Fibroblast of lung (primary cell): ENCODE results near the gene GPR62. TPM values are rescaled to one million over a fixed set of nuclear protein-coding genes. Genes with fewer than 3 reads are reported as not detected.

Experiments
- DNase-seq, 2 donors: peaks; one replicate each; pipeline versions ENCODE4 v3.0.0 to v3.0.0-alpha.2; 2010; ENCODE audit warnings: low read depth in 2 of 2
- H2AFZ ChIP-seq: 2 replicates; pipeline ENCODE4 v1.5.1; 2012; ENCODE audit warnings: low read length, control low read depth, inconsistent platforms
- H3K27ac ChIP-seq: 2 replicates; pipeline ENCODE4 v1.5.1; 2011; ENCODE audit warnings: low read length, control low read depth; ENCODE audit not compliant: insufficient read depth
- H3K27me3 ChIP-seq: 2 replicates; pipeline ENCODE4 v1.5.1; 2011; ENCODE audit warnings: mild to moderate bottlenecking, low read length; ENCODE audit not compliant: control insufficient read depth, insufficient read depth
- H3K36me3 ChIP-seq: 2 replicates; pipeline ENCODE4 v1.5.1; 2011; ENCODE audit warnings: low read length; ENCODE audit not compliant: control insufficient read depth, insufficient read depth
- H3K4me1 ChIP-seq: 2 replicates; pipeline ENCODE4 v1.5.1; 2011; ENCODE audit warnings: low read length; ENCODE audit not compliant: control insufficient read depth, insufficient read depth; ENCODE audit errors: extremely low read depth
- H3K4me2 ChIP-seq: 2 replicates; pipeline ENCODE4 v1.5.1; 2011; ENCODE audit warnings: low read length, control low read depth; ENCODE audit not compliant: insufficient read depth; ENCODE audit errors: extremely low read depth
- H3K4me3 ChIP-seq, 4 experiments: fragments of 200-600 bp in 1 of 4; sonication (generic) in 1 of 4; replicated peaks in 1 of 4; 2 replicates each; pipeline ENCODE4 v1.5.1; 2011 to 2016; ENCODE audit warnings: low read length in 4 of 4, low read depth in 3 of 4, mild to moderate bottlenecking in 3 of 4, control low read depth in 2 of 4, inconsistent platforms in 1 of 4, mixed read lengths in 1 of 4; ENCODE audit not compliant: insufficient read depth in 1 of 4; ENCODE audit errors: control extremely low read depth in 1 of 4
- H3K79me2 ChIP-seq: 2 replicates; pipeline ENCODE4 v1.5.1; 2012; ENCODE audit warnings: mild to moderate bottlenecking, low read length, inconsistent platforms; ENCODE audit not compliant: control insufficient read depth, insufficient read depth
- H3K9ac ChIP-seq: 2 replicates; pipeline ENCODE4 v1.5.1; 2011; ENCODE audit warnings: mild to moderate bottlenecking, low read length, control low read depth; ENCODE audit not compliant: insufficient read depth
- H3K9me3 ChIP-seq: 2 replicates; pipeline ENCODE4 v1.5.1; 2012; ENCODE audit warnings: low read depth, low read length; ENCODE audit not compliant: control insufficient read depth, insufficient read depth
- H4K20me1 ChIP-seq: 2 replicates; pipeline ENCODE4 v1.5.1; 2011; ENCODE audit warnings: low read length; ENCODE audit not compliant: control insufficient read depth, insufficient read depth; ENCODE audit errors: extremely low read depth
- EZH2 ChIP-seq: IDR thresholded peaks from 2 replicates; pipeline ENCODE4 v1.5.1; 2012; ENCODE audit warnings: low read length, control low read depth, mild to moderate bottlenecking; ENCODE audit errors: missing control alignments
- polyA plus RNA-seq, 2 donors: library from polyadenylated mRNA; depleted of rRNA in 1 of 2; stranded (reverse) in 1 of 2; unstranded in 1 of 2; fragments of >200 nt; gene quantifications; 2 replicates each; pipeline ENCODE4 v1.2.1, GENCODE V29; 2011 to 2012; ENCODE audit warnings: missing spikeins in 1 of 2
- total RNA-seq: library from RNA; depleted of rRNA; stranded (reverse); fragments of >200 nt; gene quantifications from 2 replicates; pipeline ENCODE4 v1.2.1, GENCODE V29; 2014
- TF ChIP-seq, protein P1 (sequence below), 2 donors: IDR thresholded peaks in 1 of 2; conservative IDR thresholded peaks in 1 of 2; 1 replicate in 1 of 2; 2 replicates in 1 of 2; pipeline ENCODE4 v1.5.1; 2011 to 2012; ENCODE audit warnings: low read length in 2 of 2, control low read depth in 1 of 2, inconsistent platforms in 1 of 2, low read depth in 1 of 2, mild to moderate bottlenecking in 1 of 2

The GPR62 gene
- total and polyA plus RNA-seq, 2 donors (not counting 1 experiment from before 2014, with no cell fraction given), result under 0.01 TPM; not detected in 1

DNA sequence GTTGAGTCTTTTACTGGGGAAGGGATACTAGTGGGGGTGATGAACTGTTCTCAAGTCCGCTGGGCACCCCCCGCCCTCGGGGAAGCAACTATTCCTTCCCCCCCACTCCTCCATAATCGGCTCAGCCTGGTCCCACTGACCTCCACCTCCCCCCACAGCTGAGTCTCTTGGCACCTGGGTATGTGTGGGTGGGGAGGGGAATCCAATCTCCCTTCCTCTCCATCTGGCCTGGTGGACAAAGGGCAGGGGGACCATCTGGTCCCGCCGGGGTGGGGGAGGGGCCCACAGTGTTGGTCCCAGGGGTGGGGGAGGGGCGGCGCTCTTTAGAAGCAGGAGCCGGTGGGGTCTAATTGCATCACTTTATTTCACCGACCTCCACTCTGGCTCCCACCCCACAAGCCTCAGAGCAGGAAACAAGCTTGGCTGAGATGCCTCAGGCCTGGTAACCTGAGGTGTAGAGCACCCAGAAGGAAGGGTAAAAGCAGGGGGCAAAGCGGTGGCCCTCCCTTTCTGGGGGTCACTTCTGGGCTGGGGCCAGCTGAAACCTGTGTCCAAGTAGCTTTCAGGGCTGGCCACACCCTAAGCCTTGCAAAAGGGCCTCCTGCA, 13.1 kb downstream of the GPR62 start:
- Histone ChIP-seq H3K27me3 (no peaks in the 10 kb centered on the region), H3K9ac (peak overlapping the region; percentile 64), H3K4me1 (peaks cover 6% of the 10 kb centered on the region), H3K9me3 (no peaks in the 10 kb centered on the region), H3K36me3 (peaks cover 2% of the 10 kb centered on the region), H4K20me1 (no peaks in the 10 kb centered on the region), H3K79me2 (peaks cover 14% of the 10 kb centered on the region), H3K27ac (peak overlapping the region; percentile 66), H3K4me3 (peak overlapping the region; percentile 59 to 72 (median 68)), H2AFZ (no peak overlapping the region), H3K4me2 (peak overlapping the region; percentile 83)
- TF ChIP-seq EZH2, result no peak
- TF ChIP-seq, protein P1, sequence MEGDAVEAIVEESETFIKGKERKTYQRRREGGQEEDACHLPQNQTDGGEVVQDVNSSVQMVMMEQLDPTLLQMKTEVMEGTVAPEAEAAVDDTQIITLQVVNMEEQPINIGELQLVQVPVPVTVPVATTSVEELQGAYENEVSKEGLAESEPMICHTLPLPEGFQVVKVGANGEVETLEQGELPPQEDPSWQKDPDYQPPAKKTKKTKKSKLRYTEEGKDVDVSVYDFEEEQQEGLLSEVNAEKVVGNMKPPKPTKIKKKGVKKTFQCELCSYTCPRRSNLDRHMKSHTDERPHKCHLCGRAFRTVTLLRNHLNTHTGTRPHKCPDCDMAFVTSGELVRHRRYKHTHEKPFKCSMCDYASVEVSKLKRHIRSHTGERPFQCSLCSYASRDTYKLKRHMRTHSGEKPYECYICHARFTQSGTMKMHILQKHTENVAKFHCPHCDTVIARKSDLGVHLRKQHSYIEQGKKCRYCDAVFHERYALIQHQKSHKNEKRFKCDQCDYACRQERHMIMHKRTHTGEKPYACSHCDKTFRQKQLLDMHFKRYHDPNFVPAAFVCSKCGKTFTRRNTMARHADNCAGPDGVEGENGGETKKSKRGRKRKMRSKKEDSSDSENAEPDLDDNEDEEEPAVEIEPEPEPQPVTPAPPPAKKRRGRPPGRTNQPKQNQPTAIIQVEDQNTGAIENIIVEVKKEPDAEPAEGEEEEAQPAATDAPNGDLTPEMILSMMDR (conservative IDR thresholded peaks at IDR 0.05 in 1 of 2, IDR thresholded peaks at IDR 0.05 in 1 of 2; ENCODE audit: low read depth in 1 of 2, low read length in 2 of 2), result no peak
- DNase-seq, result peak in 1 of 2 donors; percentile 34

DNA sequence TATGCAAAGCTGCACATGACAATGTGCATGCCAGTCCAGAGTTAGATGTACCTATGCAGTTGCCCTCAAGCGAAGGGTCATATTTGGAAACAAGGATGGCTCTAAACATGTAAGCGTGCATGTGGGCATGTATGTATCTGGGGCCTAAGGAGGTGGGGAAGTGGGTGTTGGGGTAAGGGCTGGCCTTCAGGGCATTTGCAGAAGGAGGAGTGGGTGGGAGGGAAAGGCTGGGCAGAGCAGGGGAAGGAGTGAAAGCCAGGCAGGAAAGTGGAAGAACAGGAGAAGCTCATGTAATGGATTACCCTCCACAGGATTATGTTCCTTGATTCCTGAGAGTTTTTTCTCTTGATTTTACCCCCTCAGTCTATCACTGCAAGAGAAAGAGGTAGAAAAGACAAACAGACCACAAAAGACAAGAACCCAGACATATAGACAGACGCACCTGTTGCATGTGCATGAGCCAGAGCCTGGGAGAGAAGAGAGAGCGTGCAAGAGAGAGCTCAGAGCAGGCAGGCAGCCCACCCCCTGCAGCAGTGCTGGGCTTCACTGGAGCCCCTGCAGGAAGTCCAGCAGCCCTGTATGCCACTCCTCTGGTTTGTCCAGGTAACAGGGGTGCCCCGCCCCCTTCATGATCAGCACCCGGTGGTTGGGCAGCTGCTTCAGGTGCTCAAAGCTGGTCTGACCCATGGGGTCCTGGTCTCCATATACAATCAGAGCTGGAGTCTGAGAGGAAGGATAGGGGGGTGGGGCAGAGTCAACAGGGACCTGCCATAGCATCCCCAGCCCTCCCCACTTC, 13.9 kb downstream of the GPR62 start:
- TF ChIP-seq, protein P1 (conservative IDR thresholded peaks at IDR 0.05 in 1 of 2, IDR thresholded peaks at IDR 0.05 in 1 of 2; ENCODE audit: low read depth in 1 of 2, low read length in 2 of 2), result no peak
- TF ChIP-seq EZH2, result no peak
- H3K4me2 ChIP-seq, result no peak overlapping the region
- H3K27me3 ChIP-seq, result no peaks in the 10 kb centered on the region
- no peak for DNase-seq
- H3K9me3 ChIP-seq, result no peaks in the 10 kb centered on the region
- no peaks in the 10 kb centered on the region for H4K20me1 ChIP-seq
- peaks cover 16% of the 10 kb centered on the region for H3K79me2 ChIP-seq
- no peak overlapping the region for H2AFZ ChIP-seq
- H3K36me3 ChIP-seq, result peaks cover 2% of the 10 kb centered on the region
- H3K9ac ChIP-seq, result no peak overlapping the region
- H3K4me3 ChIP-seq, result peak overlapping the region in 1 of 4 experiments; percentile 72
- H3K27ac ChIP-seq, result no peak overlapping the region
- H3K4me1 ChIP-seq, result peaks cover 8% of the 10 kb centered on the region

DNA sequence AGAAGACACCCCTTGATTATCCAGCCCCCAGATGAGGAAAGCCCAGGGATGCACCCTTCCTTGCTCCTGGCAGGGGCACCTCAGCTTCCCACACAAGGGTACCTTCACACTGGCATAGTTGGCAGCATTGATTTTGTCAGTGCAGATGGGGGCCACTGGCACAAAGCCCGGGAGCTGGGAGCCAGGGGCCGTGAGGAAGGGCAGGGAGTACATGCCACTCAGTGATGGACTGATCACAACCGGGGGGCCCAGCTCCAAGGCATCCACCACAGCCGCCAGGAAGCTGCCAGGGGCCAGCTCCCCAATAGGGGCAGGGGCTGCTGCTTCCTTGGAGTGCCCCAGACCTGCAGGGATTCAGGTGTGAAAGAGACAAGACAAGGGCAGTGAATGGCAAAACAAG, 14.7 kb downstream of the GPR62 start:
- H3K36me3 ChIP-seq, result peaks cover 2% of the 10 kb centered on the region
- H4K20me1 ChIP-seq, result no peaks in the 10 kb centered on the region
- no peak overlapping the region for H3K27ac ChIP-seq
- H2AFZ ChIP-seq, result no peak overlapping the region
- no peak overlapping the region for H3K4me2 ChIP-seq
- no peak overlapping the region for H3K9ac ChIP-seq
- no peaks in the 10 kb centered on the region for H3K9me3 ChIP-seq
- TF ChIP-seq EZH2, result no peak
- TF ChIP-seq, protein P1 (conservative IDR thresholded peaks at IDR 0.05 in 1 of 2, IDR thresholded peaks at IDR 0.05 in 1 of 2; ENCODE audit: low read depth in 1 of 2, low read length in 2 of 2), result no peak
- H3K4me3 ChIP-seq, result no peak overlapping the region
- no peak for DNase-seq
- no peaks in the 10 kb centered on the region for H3K27me3 ChIP-seq
- peaks cover 14% of the 10 kb centered on the region for H3K4me1 ChIP-seq
- H3K79me2 ChIP-seq, result peaks cover 13% of the 10 kb centered on the region
